HCT116 (cell line): ENCODE results near the gene PARG.
"Not testable (repeated sequence)": the region's sequence is repeated elsewhere in the genome, so short reads cannot be mapped to it uniquely, and the experiment has no call there.

Experiments used
- CTCF ChIP-seq, 3 experiments: fragments of 200-600 bp in 1 of 3; sonication (generic) in 1 of 3; IDR thresholded peaks in 2 of 3; conservative IDR thresholded peaks in 1 of 3; 2 replicates each; pipeline ENCODE4 v1.5.1; 2012 to 2017; ENCODE audit warnings: low read depth in 2 of 3, low read length in 2 of 3, antibody characterized with exemption in 1 of 3, borderline replicate concordance in 1 of 3, control low read depth in 1 of 3, mild to moderate bottlenecking in 1 of 3, mixed read lengths in 1 of 3, mixed run types in 1 of 3, moderate library complexity in 1 of 3; ENCODE audit not compliant: insufficient read depth in 1 of 3
- EGR1 ChIP-seq: IDR thresholded peaks from 2 replicates; pipeline ENCODE4 v1.6.1; 2012; ENCODE audit warnings: low read depth
- EZH2 ChIP-seq: fragments of 200-600 bp; sonication (generic); IDR thresholded peaks from 2 replicates; pipeline ENCODE4 v1.6.1; 2017; ENCODE audit warnings: antibody characterized with exemption, mixed run types
- EZH2phosphoT487 ChIP-seq: fragments of 200-600 bp; IDR thresholded peaks from 2 replicates; pipeline ENCODE4 v1.6.1; 2018; ENCODE audit warnings: antibody characterized with exemption, borderline replicate concordance
- SP1 ChIP-seq: IDR thresholded peaks from 2 replicates; pipeline ENCODE4 v1.6.1; 2012; ENCODE audit warnings: low read depth
- YY1 ChIP-seq: IDR thresholded peaks from 2 replicates; pipeline ENCODE4 v1.6.1; 2011; ENCODE audit warnings: low read length, low read depth, moderate library complexity, mild to moderate bottlenecking; ENCODE audit not compliant: insufficient replicate concordance; ENCODE audit errors: extremely low read depth
- TF ChIP-seq, protein P1 (sequence below): IDR thresholded peaks from 2 replicates; pipeline ENCODE4 v1.6.1; 2012
- TF ChIP-seq, protein P2 (sequence below): IDR thresholded peaks from 2 replicates; pipeline ENCODE4 v1.6.1; 2012; ENCODE audit warnings: low read depth

GRCh38 chr10:49948737-49949136, 6.9 kb upstream of the PARG start:
- TF ChIP-seq EZH2phosphoT487; SP1; CTCF (IDR thresholded peaks at IDR 0.05 in 2 of 3, conservative IDR thresholded peaks at IDR 0.05 in 1 of 3; ENCODE audit: borderline replicate concordance in 1 of 3, insufficient read depth in 1 of 3, low read depth in 2 of 3, low read length in 2 of 3); EZH2; EGR1; YY1: not testable (repeated sequence)
- TF ChIP-seq, protein P1, sequence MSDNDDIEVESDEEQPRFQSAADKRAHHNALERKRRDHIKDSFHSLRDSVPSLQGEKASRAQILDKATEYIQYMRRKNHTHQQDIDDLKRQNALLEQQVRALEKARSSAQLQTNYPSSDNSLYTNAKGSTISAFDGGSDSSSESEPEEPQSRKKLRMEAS = not testable (repeated sequence)
- TF ChIP-seq, protein P2, sequence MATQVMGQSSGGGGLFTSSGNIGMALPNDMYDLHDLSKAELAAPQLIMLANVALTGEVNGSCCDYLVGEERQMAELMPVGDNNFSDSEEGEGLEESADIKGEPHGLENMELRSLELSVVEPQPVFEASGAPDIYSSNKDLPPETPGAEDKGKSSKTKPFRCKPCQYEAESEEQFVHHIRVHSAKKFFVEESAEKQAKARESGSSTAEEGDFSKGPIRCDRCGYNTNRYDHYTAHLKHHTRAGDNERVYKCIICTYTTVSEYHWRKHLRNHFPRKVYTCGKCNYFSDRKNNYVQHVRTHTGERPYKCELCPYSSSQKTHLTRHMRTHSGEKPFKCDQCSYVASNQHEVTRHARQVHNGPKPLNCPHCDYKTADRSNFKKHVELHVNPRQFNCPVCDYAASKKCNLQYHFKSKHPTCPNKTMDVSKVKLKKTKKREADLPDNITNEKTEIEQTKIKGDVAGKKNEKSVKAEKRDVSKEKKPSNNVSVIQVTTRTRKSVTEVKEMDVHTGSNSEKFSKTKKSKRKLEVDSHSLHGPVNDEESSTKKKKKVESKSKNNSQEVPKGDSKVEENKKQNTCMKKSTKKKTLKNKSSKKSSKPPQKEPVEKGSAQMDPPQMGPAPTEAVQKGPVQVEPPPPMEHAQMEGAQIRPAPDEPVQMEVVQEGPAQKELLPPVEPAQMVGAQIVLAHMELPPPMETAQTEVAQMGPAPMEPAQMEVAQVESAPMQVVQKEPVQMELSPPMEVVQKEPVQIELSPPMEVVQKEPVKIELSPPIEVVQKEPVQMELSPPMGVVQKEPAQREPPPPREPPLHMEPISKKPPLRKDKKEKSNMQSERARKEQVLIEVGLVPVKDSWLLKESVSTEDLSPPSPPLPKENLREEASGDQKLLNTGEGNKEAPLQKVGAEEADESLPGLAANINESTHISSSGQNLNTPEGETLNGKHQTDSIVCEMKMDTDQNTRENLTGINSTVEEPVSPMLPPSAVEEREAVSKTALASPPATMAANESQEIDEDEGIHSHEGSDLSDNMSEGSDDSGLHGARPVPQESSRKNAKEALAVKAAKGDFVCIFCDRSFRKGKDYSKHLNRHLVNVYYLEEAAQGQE = not testable (repeated sequence)
